Left ventricle myocardium inferior (tissue), 1 donor: Measurements from ENCODE around the gene CTNNA2. TPM values are rescaled to one million over a fixed set of nuclear protein-coding genes. Genes with fewer than 3 reads are reported as not detected.

ENCODE experiments used
- DNase-seq: peaks from one replicate; pipeline ENCODE4 v3.0.0-alpha.2; 2020
- H3K27ac ChIP-seq: fragments of 200-600 bp; replicated peaks from 2 replicates; pipeline ENCODE4 v1.8.0; 2021
- H3K27me3 ChIP-seq: fragments of 200-600 bp; 2 replicates; pipeline ENCODE4 v1.8.0; 2021; ENCODE audit warnings: low read depth
- H3K36me3 ChIP-seq: fragments of 200-600 bp; 2 replicates; pipeline ENCODE4 v1.8.0; 2021
- H3K4me1 ChIP-seq: fragments of 200-600 bp; 2 replicates; pipeline ENCODE4 v1.8.0; 2021
- H3K4me3 ChIP-seq: fragments of 200-600 bp; 2 replicates; pipeline ENCODE4 v1.8.0; 2021; ENCODE audit warnings: mild to moderate bottlenecking, moderate library complexity
- H3K9me3 ChIP-seq: fragments of 200-600 bp; replicated peaks from 2 replicates; pipeline ENCODE4 v1.8.0; 2021
- CTCF ChIP-seq: fragments of 200-600 bp; IDR thresholded peaks from 2 replicates; pipeline ENCODE4 v1.8.0; 2021; ENCODE audit warnings: antibody characterized with exemption, mild to moderate bottlenecking, borderline replicate concordance
- intact Hi-C: fragments of 100-400 bp; cut with micrococcal nuclease; formaldehyde crosslinking; loops from one replicate; pipeline ENCODE4 v1.11.0; 2022
- total RNA-seq: library from RNA; stranded (reverse); fragmentation: NEBNext Ultra II Directional; extraction: Animal tissue kit (Norgen Biotek cat#: 25700); gene quantifications from one replicate; pipeline ENCODE4 v1.2.1, GENCODE V29; 2021
- donor health status: DM: no; HTN: yes; CAD: no; lungs with severe emphysema.

CTNNA2 gene
- total RNA-seq, 1 donor from 2014 or later: not detected

DNA sequence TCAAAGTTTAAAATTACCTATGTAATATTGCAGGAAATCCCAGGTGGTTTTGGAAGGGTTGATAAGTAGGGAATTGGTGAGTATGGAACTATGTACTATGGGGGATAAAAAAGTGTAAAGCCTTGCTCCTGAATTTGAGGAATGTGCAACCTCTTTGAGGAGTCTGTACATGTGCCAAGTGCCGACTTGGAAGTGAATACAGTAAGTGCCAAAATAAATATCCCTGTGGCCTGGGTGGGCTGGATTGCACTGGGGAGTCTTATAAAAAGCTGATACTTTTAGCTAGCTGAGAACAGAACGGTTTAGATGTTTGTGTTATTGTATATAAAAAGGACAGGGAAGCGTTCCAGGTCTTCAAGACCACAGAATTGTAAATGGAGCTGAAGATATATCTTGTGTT is 1108.8 kb downstream of the CTNNA2 start:
- no peaks in the 10 kb centered on the region for H3K9me3 ChIP-seq
- H3K36me3 ChIP-seq: no peaks in the 10 kb centered on the region
- no peaks in the 10 kb centered on the region for H3K27me3 ChIP-seq
- H3K4me1 ChIP-seq: no peaks in the 10 kb centered on the region
- no peak overlapping the region for H3K27ac ChIP-seq
- intact Hi-C loops: no loop called here
- no peak for DNase-seq
- no peak for TF ChIP-seq CTCF
- no peak overlapping the region for H3K4me3 ChIP-seq

- no peak for TF ChIP-seq CTCF
- Histone ChIP-seq H3K27me3 (no peaks in the 10 kb centered on the region), H3K9me3 (no peaks in the 10 kb centered on the region), H3K27ac (no peak overlapping the region), H3K4me1 (no peaks in the 10 kb centered on the region), H3K4me3 (no peak overlapping the region), H3K36me3 (no peaks in the 10 kb centered on the region)
- DNase-seq: no peak
- intact Hi-C loops: no loop called here
These were observed 1111.2 kb downstream of the CTNNA2 start for GRCh38 chr2:80624062-80624461.

DNA sequence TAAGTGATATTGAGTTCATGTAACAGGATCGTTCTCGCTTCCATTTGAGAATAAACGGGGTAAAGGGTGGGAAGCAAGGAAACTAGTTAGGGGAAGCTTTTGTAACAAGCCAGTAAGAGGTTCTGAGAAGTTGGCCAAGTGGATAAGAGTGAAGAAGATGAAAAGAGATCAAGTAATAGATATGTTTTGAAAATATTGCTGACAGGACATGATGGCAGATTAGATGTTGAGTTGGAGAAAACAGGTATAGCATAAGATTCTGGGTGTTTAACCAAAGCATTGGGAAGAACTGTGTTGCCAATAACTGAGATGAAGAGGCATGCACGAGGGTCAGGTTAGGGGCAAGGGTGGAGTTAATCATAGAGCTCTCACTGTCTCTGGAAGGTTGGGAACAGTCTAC is 1121.7 kb downstream of the CTNNA2 start:
- no peaks in the 10 kb centered on the region for H3K4me1 ChIP-seq
- peaks cover 3% of the 10 kb centered on the region for H3K9me3 ChIP-seq
- TF ChIP-seq CTCF: no peak
- intact Hi-C loops: no loop called here
- H3K27ac ChIP-seq: no peak overlapping the region
- no peaks in the 10 kb centered on the region for H3K27me3 ChIP-seq
- no peak for DNase-seq
- H3K4me3 ChIP-seq: no peak overlapping the region
- H3K36me3 ChIP-seq: no peaks in the 10 kb centered on the region

GRCh38 chr2:80638783-80639182 is 1125.9 kb downstream of the CTNNA2 start:
- H3K27ac ChIP-seq: no peak overlapping the region
- H3K4me3 ChIP-seq: no peak overlapping the region
- H3K27me3 ChIP-seq: no peaks in the 10 kb centered on the region
- no peaks in the 10 kb centered on the region for H3K36me3 ChIP-seq
- intact Hi-C loops: no loop called here
- no peaks in the 10 kb centered on the region for H3K4me1 ChIP-seq
- TF ChIP-seq CTCF: no peak
- no peaks in the 10 kb centered on the region for H3K9me3 ChIP-seq
- no peak for DNase-seq

- no peak for TF ChIP-seq CTCF
- Histone ChIP-seq H3K4me3 (no peak overlapping the region), H3K4me1 (no peaks in the 10 kb centered on the region), H3K27ac (no peak overlapping the region), H3K9me3 (no peaks in the 10 kb centered on the region), H3K27me3 (no peaks in the 10 kb centered on the region), H3K36me3 (no peaks in the 10 kb centered on the region)
- no peak for DNase-seq
- intact Hi-C loops: no loop called here
These were observed 1129.6 kb downstream of the CTNNA2 start for GRCh38 chr2:80642465-80642864.

DNA sequence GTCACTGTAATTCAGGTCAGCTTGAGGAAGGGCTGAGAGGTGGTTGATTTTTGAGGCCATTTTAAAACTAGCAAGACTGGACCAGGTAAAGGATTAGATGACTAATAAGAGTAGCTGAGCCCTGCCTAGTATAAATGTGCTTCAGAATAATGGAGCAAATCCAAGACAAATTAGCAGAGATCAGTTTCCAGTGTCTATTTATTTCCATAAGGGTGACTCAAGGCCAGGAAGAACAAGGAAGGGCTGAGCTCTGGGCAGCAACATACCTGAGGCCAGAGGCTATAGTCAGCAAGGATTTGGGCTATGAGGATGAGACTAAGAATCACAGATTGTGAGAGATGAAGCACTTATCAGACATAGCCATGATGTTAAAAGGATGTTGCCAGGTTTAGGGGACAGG is 1130.7 kb downstream of the CTNNA2 start:
- intact Hi-C loops: no loop called here
- no peak overlapping the region for H3K27ac ChIP-seq
- H3K36me3 ChIP-seq: no peaks in the 10 kb centered on the region
- H3K4me1 ChIP-seq: no peaks in the 10 kb centered on the region
- H3K9me3 ChIP-seq: no peaks in the 10 kb centered on the region
- no peak overlapping the region for H3K4me3 ChIP-seq
- no peaks in the 10 kb centered on the region for H3K27me3 ChIP-seq
- DNase-seq: no peak
- TF ChIP-seq CTCF: no peak
